Measurements from ENCODE around the gene CAMK2A.

DNA sequence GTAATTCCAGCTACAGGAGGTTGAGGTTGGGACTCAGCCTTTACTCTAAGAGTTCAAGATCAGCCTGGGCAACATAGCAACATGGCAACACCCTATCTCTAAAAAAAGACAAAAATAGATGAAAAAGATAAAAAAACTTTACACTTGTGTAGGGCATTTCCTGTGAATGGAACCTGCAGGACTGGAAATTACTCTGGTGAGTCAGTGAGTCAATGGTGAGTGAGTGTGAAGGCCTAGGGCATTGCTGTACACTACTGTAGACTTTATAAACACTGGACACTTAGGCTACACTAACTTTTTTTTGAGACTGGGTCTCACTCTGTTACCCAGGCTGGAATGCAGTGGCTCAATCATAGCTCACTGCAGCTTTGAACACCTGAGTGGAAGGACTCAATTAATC lies 32.6 kb upstream of the CAMK2A start:
- TF ChIP-seq, protein P1, sequence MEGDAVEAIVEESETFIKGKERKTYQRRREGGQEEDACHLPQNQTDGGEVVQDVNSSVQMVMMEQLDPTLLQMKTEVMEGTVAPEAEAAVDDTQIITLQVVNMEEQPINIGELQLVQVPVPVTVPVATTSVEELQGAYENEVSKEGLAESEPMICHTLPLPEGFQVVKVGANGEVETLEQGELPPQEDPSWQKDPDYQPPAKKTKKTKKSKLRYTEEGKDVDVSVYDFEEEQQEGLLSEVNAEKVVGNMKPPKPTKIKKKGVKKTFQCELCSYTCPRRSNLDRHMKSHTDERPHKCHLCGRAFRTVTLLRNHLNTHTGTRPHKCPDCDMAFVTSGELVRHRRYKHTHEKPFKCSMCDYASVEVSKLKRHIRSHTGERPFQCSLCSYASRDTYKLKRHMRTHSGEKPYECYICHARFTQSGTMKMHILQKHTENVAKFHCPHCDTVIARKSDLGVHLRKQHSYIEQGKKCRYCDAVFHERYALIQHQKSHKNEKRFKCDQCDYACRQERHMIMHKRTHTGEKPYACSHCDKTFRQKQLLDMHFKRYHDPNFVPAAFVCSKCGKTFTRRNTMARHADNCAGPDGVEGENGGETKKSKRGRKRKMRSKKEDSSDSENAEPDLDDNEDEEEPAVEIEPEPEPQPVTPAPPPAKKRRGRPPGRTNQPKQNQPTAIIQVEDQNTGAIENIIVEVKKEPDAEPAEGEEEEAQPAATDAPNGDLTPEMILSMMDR (IDR thresholded peaks at IDR 0.05) = no peak
- TF ChIP-seq POLR2A (IDR thresholded peaks at IDR 0.05) = no peak

All from Peyer's patch (tissue), 4 donors.